H1 (cell line): ENCODE results near the gene FAM169A.
"Not testable (repeated sequence)": the region's sequence is repeated elsewhere in the genome, so short reads cannot be mapped to it uniquely, and the experiment has no call there.

Source experiments
- JUND ChIP-seq: IDR thresholded peaks from 2 replicates; pipeline ENCODE4 v1.6.1; 2011; ENCODE audit warnings: mild to moderate bottlenecking, improper control_type of control experiment, low read length
- POLR2A ChIP-seq, 2 experiments: IDR thresholded peaks; 1 replicate in 1 of 2; 2 replicates in 1 of 2; pipeline ENCODE4 v1.6.1; 2011; ENCODE audit warnings: low read depth in 2 of 2, low read length in 2 of 2, mild to moderate bottlenecking in 2 of 2; ENCODE audit errors: control extremely low read depth in 1 of 2

DNA sequence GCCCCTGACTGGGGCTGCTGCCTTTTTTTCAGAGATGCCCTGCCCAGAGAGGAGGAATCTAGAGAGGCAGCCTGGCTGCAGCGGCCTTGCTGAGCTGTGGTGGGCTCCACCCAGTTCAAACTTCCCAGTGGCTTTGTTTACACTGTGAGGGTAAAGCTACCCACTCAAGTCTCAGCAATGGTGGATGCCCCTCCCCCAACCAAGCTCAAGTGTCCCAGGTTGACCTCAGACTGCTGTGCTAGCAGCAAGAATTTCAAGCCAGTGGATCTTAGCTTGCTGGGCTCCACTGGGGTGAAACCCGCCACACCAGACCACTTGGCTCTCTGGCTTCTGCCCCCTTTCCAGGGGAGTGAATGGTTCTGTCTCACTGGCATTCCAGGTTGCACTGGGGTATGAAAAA lies 45.2 kb upstream of the FAM169A start:
- not testable (repeated sequence) for TF ChIP-seq POLR2A (IDR thresholded peaks at IDR 0.05; ENCODE audit: control extremely low read depth in 1 of 2, low read depth in 2 of 2, low read length in 2 of 2); JUND
